Epithelial cell of proximal tubule (primary cell): Measurements from ENCODE around the gene RARRES2. TPM values are rescaled to one million over a fixed set of nuclear protein-coding genes. Genes with fewer than 3 reads are reported as not detected.

Experiments
- DNase-seq: peaks from one replicate; pipeline ENCODE4 v3.0.0-alpha.2; 2011; ENCODE audit warnings: low read depth
- H3K4me3 ChIP-seq: 2 replicates; pipeline ENCODE4 v1.5.1; 2011; ENCODE audit warnings: low read depth, mild to moderate bottlenecking, low read length
- CTCF ChIP-seq: conservative IDR thresholded peaks from 2 replicates; pipeline ENCODE4 v1.5.1; 2012; ENCODE audit warnings: low read depth, mild to moderate bottlenecking, low read length
- total RNA-seq: library from RNA; depleted of rRNA; stranded (reverse); fragments of >200 nt; gene quantifications from 2 replicates; pipeline ENCODE4 v1.2.3, GENCODE V29; 2015

RARRES2 gene
- total RNA-seq, 1 donor from 2014 or later = 9.1 TPM

GRCh38 chr7:150361402-150361801 lies 20.0 kb upstream of the RARRES2 start:
- no peak for TF ChIP-seq CTCF
- H3K4me3 ChIP-seq = no peak overlapping the region
- no peak for DNase-seq

DNA sequence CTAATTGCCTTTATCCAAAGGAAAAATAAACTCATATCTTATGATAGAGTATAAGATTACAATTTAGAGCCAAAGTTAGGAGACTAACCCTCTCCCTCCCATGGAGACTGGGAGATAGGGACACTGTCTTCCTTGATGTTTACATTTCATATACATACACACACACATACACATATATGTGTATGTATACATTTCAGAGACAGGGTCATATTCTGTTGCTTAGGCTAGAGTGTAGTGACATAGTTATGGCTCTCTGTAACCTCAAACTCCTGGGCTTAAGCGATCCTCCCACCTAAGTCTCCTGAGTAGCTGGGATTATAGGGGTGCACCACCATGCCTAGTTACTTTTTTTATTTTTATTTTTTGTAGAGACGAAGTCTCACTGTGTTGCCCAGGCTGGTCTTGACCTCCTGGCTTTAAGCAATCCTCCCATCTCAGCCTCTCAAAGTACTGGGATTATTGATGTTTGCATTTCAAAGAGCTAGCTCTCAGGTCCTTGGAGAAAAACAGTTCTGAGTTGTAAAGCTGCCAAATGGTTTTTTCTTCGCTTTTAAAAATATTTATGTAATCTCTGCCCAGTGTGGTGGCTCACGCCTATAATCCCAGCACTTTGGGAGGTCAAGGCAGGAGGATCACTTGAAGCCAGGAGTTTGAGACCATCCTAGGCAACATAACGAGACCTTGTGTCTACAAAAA lies 19.1 kb upstream of the RARRES2 start:
- no peak overlapping the region for H3K4me3 ChIP-seq
- no peak for DNase-seq
- no peak for TF ChIP-seq CTCF

DNA sequence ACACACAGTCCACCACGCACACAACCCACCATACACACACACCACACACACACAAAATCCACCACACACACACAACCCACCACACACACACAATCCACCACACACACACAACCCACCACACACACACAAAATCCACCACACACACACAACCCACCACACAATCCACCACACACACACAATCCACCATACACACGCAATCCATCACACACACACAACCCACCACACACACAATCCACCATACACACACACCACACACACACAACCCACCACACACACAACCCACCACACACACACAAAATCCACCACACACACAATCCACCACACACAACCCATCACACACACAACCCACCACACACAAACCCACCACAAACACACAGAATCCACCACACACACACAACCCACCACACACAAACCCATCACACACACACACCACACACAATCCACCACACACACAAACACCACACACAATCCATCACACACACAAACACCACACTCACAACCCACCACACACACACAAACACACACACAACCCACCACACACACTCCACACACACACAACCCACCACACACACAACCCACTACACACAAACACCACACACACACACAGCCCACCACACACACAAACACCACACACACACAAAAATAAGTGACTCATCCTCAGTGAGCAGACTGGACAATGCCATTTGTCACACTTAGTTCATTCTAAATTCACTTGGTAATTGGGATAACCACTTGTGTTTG lies 18.4 kb upstream of the RARRES2 start:
- no peak for TF ChIP-seq CTCF
- no peak for DNase-seq
- no peak overlapping the region for H3K4me3 ChIP-seq

DNA sequence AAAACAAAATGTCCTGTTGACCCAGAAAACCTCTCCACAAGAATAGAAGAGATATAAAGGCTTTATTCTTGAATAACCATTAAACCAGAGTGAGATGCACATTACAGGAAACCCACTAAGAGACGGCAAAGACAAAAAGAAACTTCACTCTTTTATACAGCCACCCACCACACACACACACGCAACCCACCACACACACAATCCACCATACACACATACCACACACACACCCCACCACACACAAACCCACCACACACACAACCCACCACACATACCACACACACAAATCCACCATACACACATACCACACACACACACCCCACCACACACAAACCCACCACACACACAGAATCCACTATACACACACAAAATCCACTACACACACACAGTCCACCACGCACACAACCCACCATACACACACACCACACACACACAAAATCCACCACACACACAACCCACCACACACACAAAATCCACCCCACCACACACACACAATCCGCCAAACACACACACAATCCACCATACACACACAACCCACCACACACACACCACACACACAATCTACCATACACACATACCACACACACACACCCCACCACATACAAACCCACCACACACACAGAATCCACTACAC lies 17.7 kb upstream of the RARRES2 start:
- no peak overlapping the region for H3K4me3 ChIP-seq
- no peak for TF ChIP-seq CTCF
- no peak for DNase-seq

DNA sequence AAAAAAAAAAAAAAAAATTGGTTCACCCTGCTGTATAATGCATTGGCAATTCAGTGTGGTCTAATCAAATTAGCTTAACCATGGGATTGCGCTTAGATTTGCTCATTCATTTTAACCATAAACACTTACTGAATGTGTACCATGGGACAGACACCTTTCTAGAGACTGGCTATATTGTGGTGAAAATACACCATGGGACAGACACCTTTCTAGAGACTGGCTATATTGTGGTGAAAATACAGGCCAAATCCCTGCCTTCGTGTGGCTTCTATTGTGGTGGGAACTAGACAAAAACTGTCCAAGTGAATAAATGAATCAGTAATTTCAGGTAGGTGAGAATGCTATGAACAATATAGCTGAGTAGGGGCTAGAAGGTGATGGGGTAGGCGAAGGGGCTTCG lies 17.0 kb upstream of the RARRES2 start:
- TF ChIP-seq CTCF = no peak
- H3K4me3 ChIP-seq = no peak overlapping the region
- DNase-seq = no peak

- no peak for TF ChIP-seq CTCF
- H3K4me3 ChIP-seq = no peak overlapping the region
- DNase-seq = no peak
Observed at GRCh38 chr7:150357771-150358427, 16.5 kb upstream of the RARRES2 start.
